Breast epithelium (tissue), 4 donors: Measurements from ENCODE around the gene OSTC. TPM values are rescaled to one million over a fixed set of nuclear protein-coding genes. Genes with fewer than 3 reads are reported as not detected.

Source experiments
- DNase-seq, 2 donors: peaks; one replicate each; pipeline ENCODE4 v3.0.0-alpha.2; 2019; ENCODE audit warnings: low spot score in 2 of 2
- H3K27ac ChIP-seq, 2 donors: fragments of 200-600 bp; sonication (generic) in 1 of 2; one replicate each; pipeline ENCODE4 v1.5.1; 2016 to 2019; ENCODE audit warnings: mild to moderate bottlenecking in 1 of 2
- H3K27me3 ChIP-seq, 2 donors: fragments of 200-600 bp; sonication (generic) in 1 of 2; one replicate each; pipeline versions ENCODE4 v1.5.1 to v1.6.0; 2017 to 2019; ENCODE audit warnings: control low read depth in 1 of 2, mild to moderate bottlenecking in 1 of 2
- H3K36me3 ChIP-seq: fragments of 200-600 bp; one replicate; pipeline ENCODE4 v1.5.1; 2019
- H3K4me1 ChIP-seq, 2 donors: fragments of 200-600 bp; sonication (generic); one replicate each; pipeline ENCODE4 v1.5.1; 2016 to 2019; ENCODE audit warnings: control low read depth in 1 of 2
- H3K4me3 ChIP-seq, 3 donors: fragments of 200-600 bp; sonication (generic); 1 replicate in 2 of 3; 2 replicates in 1 of 3; pipeline ENCODE4 v1.5.1; 2016 to 2019; ENCODE audit warnings: mild to moderate bottlenecking in 3 of 3, moderate library complexity in 2 of 3
- H3K9me3 ChIP-seq, 2 donors: fragments of 200-600 bp; sonication (generic) in 1 of 2; one replicate each; pipeline ENCODE4 v1.5.1; 2016 to 2019; ENCODE audit warnings: control low read depth in 1 of 2
- POLR2A ChIP-seq: fragments of 450-650 bp; IDR thresholded peaks from one replicate; pipeline ENCODE4 v1.6.1; 2016; ENCODE audit warnings: antibody characterized with exemption, mild to moderate bottlenecking, moderate library complexity
- POLR2AphosphoS5 ChIP-seq, 3 donors: sonication (generic); formaldehyde crosslinking; IDR thresholded peaks; one replicate each; pipeline ENCODE4 v1.6.1; 2017; ENCODE audit warnings: antibody characterized with exemption in 3 of 3
- intact Hi-C: fragments of 100-400 bp; cut with DNase I; formaldehyde crosslinking; loops from one replicate; pipeline ENCODE4 v1.15.1; 2023; ENCODE audit warnings: low total_unique reads
- total RNA-seq, 3 donors: library from RNA; depleted of rRNA; stranded (reverse); fragments of >200 nt; gene quantifications; one replicate each; pipeline ENCODE4 v1.1.0, GENCODE V29; 2016
- TF ChIP-seq, protein P1 (sequence below), 3 donors: fragments of 450-650 bp; IDR thresholded peaks; one replicate each; pipeline ENCODE4 v1.5.1; 2016 to 2017; ENCODE audit warnings: antibody characterized with exemption in 3 of 3, mild to moderate bottlenecking in 3 of 3, moderate library complexity in 3 of 3

OSTC gene
- total RNA-seq, 3 donors from 2014 or later: 53.4 to 84.6 (median 63.1) TPM

DNA sequence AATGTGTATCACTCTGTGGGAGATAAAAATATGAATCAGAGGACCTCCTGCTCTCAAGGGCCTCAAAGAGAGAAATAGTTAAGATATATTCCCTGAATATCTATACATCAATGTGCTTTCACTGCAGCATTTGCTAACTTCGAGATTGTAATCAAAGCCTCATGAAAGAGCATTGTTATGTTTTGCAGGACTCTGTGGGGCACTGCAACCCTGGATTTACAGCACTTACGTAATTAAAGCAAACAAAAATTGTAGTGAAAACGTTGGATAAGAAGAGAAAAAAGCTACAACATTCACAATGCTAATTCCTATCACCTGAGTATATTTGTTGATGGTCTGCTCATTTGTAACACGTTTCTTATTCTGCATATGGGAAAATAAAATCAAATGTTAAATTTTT is 64.5 kb downstream of the OSTC start:
- H3K27me3 ChIP-seq: no peaks in the 10 kb centered on the region
- H3K27ac ChIP-seq: no peak overlapping the region
- H3K4me1 ChIP-seq: no peaks in the 10 kb centered on the region
- H3K9me3 ChIP-seq: no peaks in the 10 kb centered on the region
- no peak for DNase-seq
- intact Hi-C loops: no loop called here
- TF ChIP-seq, protein P1, sequence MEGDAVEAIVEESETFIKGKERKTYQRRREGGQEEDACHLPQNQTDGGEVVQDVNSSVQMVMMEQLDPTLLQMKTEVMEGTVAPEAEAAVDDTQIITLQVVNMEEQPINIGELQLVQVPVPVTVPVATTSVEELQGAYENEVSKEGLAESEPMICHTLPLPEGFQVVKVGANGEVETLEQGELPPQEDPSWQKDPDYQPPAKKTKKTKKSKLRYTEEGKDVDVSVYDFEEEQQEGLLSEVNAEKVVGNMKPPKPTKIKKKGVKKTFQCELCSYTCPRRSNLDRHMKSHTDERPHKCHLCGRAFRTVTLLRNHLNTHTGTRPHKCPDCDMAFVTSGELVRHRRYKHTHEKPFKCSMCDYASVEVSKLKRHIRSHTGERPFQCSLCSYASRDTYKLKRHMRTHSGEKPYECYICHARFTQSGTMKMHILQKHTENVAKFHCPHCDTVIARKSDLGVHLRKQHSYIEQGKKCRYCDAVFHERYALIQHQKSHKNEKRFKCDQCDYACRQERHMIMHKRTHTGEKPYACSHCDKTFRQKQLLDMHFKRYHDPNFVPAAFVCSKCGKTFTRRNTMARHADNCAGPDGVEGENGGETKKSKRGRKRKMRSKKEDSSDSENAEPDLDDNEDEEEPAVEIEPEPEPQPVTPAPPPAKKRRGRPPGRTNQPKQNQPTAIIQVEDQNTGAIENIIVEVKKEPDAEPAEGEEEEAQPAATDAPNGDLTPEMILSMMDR (IDR thresholded peaks at IDR 0.05): no peak
- TF ChIP-seq POLR2AphosphoS5 (IDR thresholded peaks at IDR 0.05) (no peak), POLR2A (no peak)
- H3K4me3 ChIP-seq: no peak overlapping the region
- no peaks in the 10 kb centered on the region for H3K36me3 ChIP-seq

DNA sequence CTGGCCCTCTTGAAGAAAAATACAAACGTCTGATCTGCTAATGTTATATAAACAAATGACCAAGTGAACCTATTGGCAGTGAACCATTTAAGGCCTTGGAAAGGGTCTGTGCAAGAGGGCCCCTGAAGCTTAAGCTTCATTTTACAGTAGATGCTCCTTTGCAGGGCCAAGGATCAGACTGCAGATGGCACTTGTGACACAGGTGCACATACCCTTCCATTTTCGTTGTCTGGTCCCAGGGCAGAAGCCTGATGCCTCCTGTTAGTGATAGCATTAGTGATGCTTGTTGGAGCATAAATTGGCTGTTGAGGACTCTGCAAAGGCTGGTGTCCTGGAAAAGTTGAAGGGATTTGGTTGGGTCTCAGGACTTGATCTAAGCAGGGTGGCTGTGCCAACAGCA is 65.9 kb downstream of the OSTC start:
- Histone ChIP-seq H3K4me1 (no peaks in the 10 kb centered on the region), H3K27me3 (no peaks in the 10 kb centered on the region), H3K27ac (no peak overlapping the region), H3K9me3 (no peaks in the 10 kb centered on the region), H3K4me3 (no peak overlapping the region), H3K36me3 (no peaks in the 10 kb centered on the region)
- intact Hi-C loops: no loop called here
- no peak for TF ChIP-seq POLR2A
- TF ChIP-seq, protein P1 (IDR thresholded peaks at IDR 0.05): no peak
- TF ChIP-seq POLR2AphosphoS5 (IDR thresholded peaks at IDR 0.05): no peak
- DNase-seq: no peak

DNA sequence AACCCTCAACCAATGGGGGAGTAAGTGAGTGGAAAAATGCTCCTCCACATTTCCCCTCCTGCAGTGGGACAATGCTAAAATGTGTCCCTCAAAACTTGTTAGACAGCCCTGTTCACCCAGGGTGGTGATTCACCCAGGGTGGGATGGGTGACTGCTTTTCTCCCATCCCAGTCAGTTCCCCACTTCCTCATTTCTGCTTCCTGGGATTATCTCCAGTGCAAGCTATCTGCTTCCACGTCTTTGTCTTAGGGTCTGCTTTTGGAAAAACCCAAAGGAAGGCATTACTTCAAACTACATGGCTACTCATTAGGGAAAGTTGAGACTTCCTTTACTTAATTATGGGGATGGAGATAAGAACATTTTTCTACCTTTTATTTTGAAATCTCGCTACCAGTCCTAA is 67.0 kb downstream of the OSTC start:
- intact Hi-C loops: no loop called here
- no peaks in the 10 kb centered on the region for H3K27me3 ChIP-seq
- TF ChIP-seq, protein P1 (IDR thresholded peaks at IDR 0.05): no peak
- TF ChIP-seq POLR2AphosphoS5 (IDR thresholded peaks at IDR 0.05) (no peak), POLR2A (no peak)

More for the DNA sequence above, 67.0 kb downstream of the OSTC start:
- no peak overlapping the region for H3K27ac ChIP-seq
- no peak overlapping the region for H3K4me3 ChIP-seq
- DNase-seq: no peak
- no peaks in the 10 kb centered on the region for H3K36me3 ChIP-seq
- H3K9me3 ChIP-seq: no peaks in the 10 kb centered on the region
- no peaks in the 10 kb centered on the region for H3K4me1 ChIP-seq

Other genes with a start within 250 kb of the OSTC start
- 1,000 to 10,000 TPM in 2 of 3 donors, 100 to 1,000 TPM in 1; 907 to 1,723 (median 1,620) TPM for gene RPL34, start 30.0 kb upstream of the OSTC start, total RNA-seq
- not detected for gene ETNPPL, start 112.5 kb downstream of the OSTC start, total RNA-seq